ENCODE measurements around the gene GPR146.

Gene GPR146

GRCh38 chr7:1076184-1077072 is 32.1 kb downstream of the GPR146 start:
- no peak for DNase-seq (ENCODE audit: extremely low read depth, low read depth)
- no peak overlapping the region for H3K4me3 ChIP-seq (replicated peaks; ENCODE audit: low read depth, low read length)
- TF ChIP-seq, protein P1, sequence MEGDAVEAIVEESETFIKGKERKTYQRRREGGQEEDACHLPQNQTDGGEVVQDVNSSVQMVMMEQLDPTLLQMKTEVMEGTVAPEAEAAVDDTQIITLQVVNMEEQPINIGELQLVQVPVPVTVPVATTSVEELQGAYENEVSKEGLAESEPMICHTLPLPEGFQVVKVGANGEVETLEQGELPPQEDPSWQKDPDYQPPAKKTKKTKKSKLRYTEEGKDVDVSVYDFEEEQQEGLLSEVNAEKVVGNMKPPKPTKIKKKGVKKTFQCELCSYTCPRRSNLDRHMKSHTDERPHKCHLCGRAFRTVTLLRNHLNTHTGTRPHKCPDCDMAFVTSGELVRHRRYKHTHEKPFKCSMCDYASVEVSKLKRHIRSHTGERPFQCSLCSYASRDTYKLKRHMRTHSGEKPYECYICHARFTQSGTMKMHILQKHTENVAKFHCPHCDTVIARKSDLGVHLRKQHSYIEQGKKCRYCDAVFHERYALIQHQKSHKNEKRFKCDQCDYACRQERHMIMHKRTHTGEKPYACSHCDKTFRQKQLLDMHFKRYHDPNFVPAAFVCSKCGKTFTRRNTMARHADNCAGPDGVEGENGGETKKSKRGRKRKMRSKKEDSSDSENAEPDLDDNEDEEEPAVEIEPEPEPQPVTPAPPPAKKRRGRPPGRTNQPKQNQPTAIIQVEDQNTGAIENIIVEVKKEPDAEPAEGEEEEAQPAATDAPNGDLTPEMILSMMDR (IDR thresholded peaks at IDR 0.05; ENCODE audit: low read depth, low read length, missing control alignments), result no peak

GRCh38 chr7:1078519-1078918 is 34.2 kb downstream of the GPR146 start:
- no peak overlapping the region for H3K4me3 ChIP-seq (replicated peaks; ENCODE audit: low read depth, low read length)
- TF ChIP-seq, protein P1 (IDR thresholded peaks at IDR 0.05; ENCODE audit: low read depth, low read length, missing control alignments), result no peak
- DNase-seq (ENCODE audit: extremely low read depth, low read depth), result no peak

- DNase-seq (ENCODE audit: extremely low read depth, low read depth), result no peak
- TF ChIP-seq, protein P1 (IDR thresholded peaks at IDR 0.05; ENCODE audit: low read depth, low read length, missing control alignments), result no peak
- no peak overlapping the region for H3K4me3 ChIP-seq (replicated peaks; ENCODE audit: low read depth, low read length)
Measured at GRCh38 chr7:1078985-1079384, 34.6 kb downstream of the GPR146 start.

DNA sequence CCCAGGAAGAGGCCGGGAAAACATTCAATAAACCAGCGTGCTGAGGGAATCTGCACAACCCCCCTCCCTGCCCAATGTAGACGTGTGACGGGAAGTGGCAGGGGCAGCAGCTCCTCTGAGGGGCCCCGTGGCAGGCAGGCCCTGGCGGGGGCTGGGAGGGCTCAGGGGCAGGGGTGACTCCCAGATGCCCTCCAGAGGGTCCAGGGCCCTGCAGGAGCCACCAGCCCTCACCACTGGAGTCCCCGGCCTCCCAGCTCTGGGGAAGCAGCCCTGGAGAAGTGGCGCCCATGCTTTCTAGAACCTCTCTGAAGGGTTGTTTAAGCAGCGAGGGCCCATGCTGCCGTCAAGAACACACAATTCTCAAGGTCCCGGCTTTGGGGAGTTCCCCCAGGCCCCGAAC is 35.2 kb downstream of the GPR146 start:
- no peak overlapping the region for H3K4me3 ChIP-seq (replicated peaks; ENCODE audit: low read depth, low read length)
- TF ChIP-seq, protein P1 (IDR thresholded peaks at IDR 0.05; ENCODE audit: low read depth, low read length, missing control alignments), result no peak
- no peak for DNase-seq (ENCODE audit: extremely low read depth, low read depth)

DNA sequence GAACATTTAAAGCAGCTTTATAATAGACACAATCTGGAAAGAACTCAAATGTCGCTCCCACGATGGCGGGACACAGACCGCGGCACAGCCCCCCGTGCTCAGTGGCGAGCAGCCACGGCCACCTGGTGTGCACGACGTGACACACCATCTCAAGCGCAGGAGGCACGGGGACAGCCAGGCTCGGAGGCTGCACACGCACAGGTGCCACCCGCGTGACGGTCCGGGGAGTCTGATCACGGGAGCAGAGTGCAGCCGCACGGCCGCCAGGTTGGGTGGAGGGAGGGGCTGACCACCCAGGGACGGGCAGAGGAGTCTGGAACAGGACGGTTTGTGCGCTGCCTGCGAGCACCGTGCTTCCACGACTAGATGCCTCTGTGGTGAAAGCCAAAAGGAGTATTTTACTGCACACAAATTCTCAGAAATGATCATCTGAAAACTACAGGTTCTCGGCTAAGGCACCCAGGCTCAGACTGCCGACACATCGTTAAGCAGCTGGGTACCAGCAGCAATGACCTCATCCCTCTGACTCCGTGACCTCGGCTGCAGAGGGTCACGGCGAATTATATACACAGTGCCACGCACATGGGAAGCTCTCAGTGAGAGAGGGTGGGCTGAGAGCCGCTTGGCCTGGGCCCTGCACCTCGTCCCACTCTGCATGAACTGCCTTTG is 36.0 kb downstream of the GPR146 start:
- H3K4me3 ChIP-seq (replicated peaks; ENCODE audit: low read depth, low read length), result no peak overlapping the region
- TF ChIP-seq, protein P1 (IDR thresholded peaks at IDR 0.05; ENCODE audit: low read depth, low read length, missing control alignments), result no peak
- DNase-seq (ENCODE audit: extremely low read depth, low read depth), result no peak

DNA sequence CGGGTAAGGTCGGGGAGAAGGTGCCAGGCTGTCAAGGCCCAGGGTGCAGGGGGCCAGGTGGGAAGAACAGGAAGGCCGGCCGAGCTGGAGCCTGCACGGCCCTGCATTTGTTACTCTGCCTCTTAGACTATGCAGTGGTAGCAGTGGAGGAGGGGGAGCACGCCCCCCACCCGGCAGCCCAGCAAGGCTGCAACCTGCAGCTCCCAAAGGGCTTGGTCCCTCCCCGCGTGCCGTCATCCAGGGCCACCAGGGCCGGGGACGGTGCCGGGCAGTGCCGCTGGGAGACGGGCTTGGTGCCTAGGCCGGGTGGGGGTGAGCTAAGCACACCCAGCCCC is 36.5 kb downstream of the GPR146 start:
- no peak for DNase-seq (ENCODE audit: extremely low read depth, low read depth)
- no peak overlapping the region for H3K4me3 ChIP-seq (replicated peaks; ENCODE audit: low read depth, low read length)
- TF ChIP-seq, protein P1 (IDR thresholded peaks at IDR 0.05; ENCODE audit: low read depth, low read length, missing control alignments), result no peak
